Posterior vena cava (tissue), 2 donors: ENCODE results near the gene PPTC7. TPM values are rescaled to one million over a fixed set of nuclear protein-coding genes. Genes with fewer than 3 reads are reported as not detected.
"Not testable (repeated sequence)": the region's sequence is repeated elsewhere in the genome, so short reads cannot be mapped to it uniquely, and the experiment has no call there.

Source experiments
- DNase-seq: peaks from one replicate; pipeline ENCODE4 v3.0.0-alpha.2; 2020; ENCODE audit warnings: low spot score
- intact Hi-C, 2 donors: fragments of 100-400 bp; cut with DNase I; formaldehyde crosslinking; loops; one replicate each; pipeline versions ENCODE4 v1.14.1 to v1.14.2; 2022 to 2023
- total RNA-seq, 2 donors: library from RNA; stranded (reverse); fragmentation: NEBNext Ultra II Directional; extraction: Animal tissue kit (Norgen Biotek cat#: 25700); gene quantifications; one replicate each; pipeline ENCODE4 v1.2.1, GENCODE V29; 2021
- donor health status: DM: yes; HTN: yes; CAD: no.
- donor health status: DM: yes; HTN: yes; CAD: no.

PPTC7 gene
- total RNA-seq, 2 donors from 2014 or later: 21.5 to 34.5 TPM

GRCh38 chr12:110590806-110591326 lies 7.7 kb upstream of the PPTC7 start:
- intact Hi-C loops: loop anchor here in 1 of 2 donors (10.0 kb wide), 1 partner anchor 66 kb away; no protein-coding TSS in a partner anchor
- DNase-seq: no peak

GRCh38 chr12:110590059-110590458 lies 6.9 kb upstream of the PPTC7 start:
- intact Hi-C loops: loop anchor here in 1 of 2 donors (10.0 kb wide), 1 partner anchor 65 kb away; no protein-coding TSS in a partner anchor
- no peak for DNase-seq

GRCh38 chr12:110587102-110587501 lies 4.0 kb upstream of the PPTC7 start:
- DNase-seq, intact Hi-C loops: not testable (repeated sequence)

GRCh38 chr12:110585231-110585799 lies 2.2 kb upstream of the PPTC7 start:
- DNase-seq: no peak
- intact Hi-C loops: loop anchor here in 1 of 2 donors (2.0 kb wide), 1 partner anchor 27 kb away; no protein-coding TSS in a partner anchor

- intact Hi-C loops: loop anchor here in 1 of 2 donors (5.0 kb wide), 1 partner anchor 35 kb away; no protein-coding TSS in a partner anchor
- peak; percentile 92 for DNase-seq
Measured at GRCh38 chr12:110582276-110583136, 612 bp downstream of the PPTC7 start.

DNA sequence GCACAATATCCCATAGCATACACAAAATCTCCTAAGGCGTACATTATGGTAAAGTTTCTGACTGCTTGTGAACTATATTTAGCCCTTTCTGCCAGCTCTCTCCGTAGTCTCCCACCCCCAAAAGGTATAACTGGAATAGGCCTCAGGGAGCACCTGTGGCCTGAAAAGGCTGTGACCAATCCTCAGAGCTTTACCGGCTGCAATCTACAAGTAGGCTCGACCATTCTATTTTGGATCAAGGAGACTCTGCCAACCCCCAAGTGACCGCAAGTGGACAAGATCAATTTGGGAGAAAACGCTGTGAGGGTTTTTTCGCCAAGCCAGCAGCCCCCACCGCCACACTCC lies 1.2 kb downstream of the PPTC7 start:
- DNase-seq: no peak
- intact Hi-C loops: loop anchor here in 1 of 2 donors (5.0 kb wide), 1 partner anchor 35 kb away; no protein-coding TSS in a partner anchor

DNA sequence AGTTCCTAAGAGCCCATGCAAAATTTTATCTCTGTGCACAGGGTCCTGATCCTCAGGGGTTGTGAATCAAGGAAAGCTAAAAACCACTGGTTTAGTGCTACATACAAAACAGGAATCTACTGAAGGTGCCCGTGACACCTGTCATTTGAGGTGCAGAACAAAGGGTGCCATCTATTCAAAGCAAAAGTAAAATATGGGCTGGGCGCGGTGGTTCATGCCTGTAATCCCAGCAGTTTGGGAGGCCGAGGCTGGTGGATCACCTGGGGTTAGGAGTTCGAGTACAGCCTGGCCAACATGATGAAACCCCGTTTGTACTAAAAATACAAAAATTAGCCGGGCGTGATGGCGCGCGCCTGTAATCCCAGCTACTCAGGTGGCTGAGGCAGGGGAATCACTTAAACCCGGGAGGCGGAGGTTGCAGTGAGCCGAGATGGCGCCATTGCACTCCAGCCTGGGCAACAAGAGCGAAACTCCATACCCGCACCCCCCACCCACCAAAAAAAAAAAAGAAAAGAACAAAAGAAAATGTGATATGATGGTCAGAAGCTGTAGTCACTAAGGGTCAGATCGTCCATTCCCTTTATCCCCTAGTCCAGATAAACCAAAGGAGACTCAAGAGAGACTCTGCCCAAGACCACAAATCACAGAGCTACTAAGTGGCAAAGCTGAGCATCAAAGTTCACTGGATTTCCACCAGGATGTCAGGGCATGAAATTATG lies 3.4 kb downstream of the PPTC7 start:
- no peak for DNase-seq
- intact Hi-C loops: loop anchor here in 1 of 2 donors (5.0 kb wide), 1 partner anchor 32 kb away; no protein-coding TSS in a partner anchor

DNA sequence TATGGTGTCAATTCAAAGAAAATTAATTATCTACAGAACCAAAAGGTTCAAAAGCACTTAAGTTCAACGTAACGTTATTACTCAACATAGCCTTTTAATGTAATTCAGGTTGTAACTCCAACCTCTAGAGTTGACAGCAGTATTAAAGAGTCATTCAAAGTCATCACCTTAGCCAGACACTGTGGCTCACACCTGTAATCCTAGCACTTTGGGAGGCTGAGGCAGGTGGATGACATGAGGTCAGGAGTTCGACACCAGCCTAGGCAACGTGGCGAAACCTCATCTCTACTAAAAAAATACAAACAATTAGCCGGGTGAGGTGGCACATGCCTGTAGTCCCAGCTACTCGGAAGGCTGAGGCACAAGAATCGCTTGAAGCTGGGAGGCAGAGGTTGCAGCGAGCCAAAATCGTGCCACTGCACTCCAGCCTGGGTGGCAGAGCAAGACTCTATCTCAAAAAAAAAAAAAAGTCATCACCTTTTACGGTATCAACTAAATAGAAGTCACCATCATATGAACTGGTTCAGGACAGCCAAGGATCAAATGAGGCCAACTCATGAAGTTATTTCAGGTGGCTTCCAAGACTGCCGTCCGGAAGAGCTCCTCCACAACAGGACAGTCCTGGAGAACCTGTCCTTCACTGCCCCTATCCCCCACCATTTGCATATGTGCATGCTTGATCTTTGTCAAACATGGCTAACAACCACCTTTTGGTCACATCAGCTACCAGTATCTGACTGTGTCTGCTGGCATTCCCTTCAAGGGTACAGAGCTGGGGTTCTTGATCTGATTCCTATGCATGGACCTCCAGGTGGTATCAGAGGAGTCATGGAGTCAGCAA lies 4.2 kb downstream of the PPTC7 start:
- intact Hi-C loops: no loop called here
- DNase-seq: no peak

GRCh38 chr12:110577864-110578693 lies 5.0 kb downstream of the PPTC7 start:
- no peak for DNase-seq
- intact Hi-C loops: no loop called here

DNA sequence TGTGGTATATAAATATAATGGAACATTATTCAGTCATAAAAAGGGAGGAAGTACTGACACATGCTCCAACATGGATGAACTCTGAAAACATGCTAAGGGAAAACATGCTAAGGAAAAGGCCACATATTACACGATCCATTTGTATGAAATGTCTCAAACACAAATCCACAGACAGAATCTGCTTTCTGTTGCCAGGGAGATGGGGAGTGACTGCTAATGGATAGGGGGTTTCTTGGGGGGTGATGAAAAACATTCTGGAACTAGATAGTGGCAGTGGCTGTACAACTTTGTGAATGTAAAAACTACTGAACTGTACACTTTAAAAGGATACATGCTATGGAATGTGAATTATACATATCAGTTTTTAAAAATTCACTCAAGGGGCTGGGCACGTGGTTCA lies 6.6 kb downstream of the PPTC7 start:
- no peak for DNase-seq

GRCh38 chr12:110575326-110575725 lies 7.8 kb downstream of the PPTC7 start:
- DNase-seq: no peak
- intact Hi-C loops: no loop called here

More for the DNA sequence above, 6.6 kb downstream of the PPTC7 start:
- intact Hi-C loops: no loop called here

DNA sequence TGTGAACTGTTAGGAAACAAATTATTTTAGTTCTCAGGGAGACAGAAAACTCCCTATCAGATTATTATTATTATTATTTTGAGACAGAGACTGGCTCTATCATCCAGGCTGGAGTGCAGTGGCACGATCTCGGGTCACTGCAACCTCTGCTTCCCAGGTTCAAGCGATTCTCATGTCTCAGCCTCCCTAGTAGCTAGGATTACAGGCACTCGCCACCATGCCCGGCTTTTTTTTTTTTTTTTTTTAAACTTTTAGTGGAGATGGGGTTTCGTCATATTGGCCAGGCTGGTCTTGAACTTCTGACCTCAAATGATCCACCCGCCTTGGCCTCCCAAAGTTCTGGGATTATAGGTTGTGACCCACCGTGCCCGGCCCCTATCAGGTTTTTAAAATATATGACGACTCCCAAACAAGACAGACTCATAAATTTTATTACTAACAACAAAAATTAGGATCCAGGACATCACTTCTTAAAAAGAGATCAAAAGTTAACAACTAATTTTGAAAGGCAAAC lies 8.3 kb downstream of the PPTC7 start:
- intact Hi-C loops, DNase-seq: not testable (repeated sequence)

DNA sequence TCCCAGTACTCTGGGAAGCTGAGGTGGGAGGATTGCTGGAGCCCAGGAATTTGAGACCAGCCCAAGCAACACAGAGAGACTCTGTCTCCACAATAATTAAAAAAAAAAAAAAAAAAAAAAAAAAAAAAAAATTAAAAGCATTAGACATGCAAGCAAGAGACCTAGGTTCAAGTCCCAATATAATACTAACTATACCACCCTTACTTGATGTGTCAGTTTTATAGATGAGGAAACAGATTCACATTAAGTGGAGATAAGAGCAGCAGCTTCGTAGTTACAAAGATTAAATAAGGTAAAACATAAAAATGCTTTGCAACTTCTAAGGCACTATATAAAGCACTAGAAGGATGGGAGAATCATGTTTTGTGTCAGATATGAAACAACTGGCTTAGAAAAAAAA lies 9.1 kb downstream of the PPTC7 start:
- DNase-seq: no peak
- intact Hi-C loops: no loop called here

DNA sequence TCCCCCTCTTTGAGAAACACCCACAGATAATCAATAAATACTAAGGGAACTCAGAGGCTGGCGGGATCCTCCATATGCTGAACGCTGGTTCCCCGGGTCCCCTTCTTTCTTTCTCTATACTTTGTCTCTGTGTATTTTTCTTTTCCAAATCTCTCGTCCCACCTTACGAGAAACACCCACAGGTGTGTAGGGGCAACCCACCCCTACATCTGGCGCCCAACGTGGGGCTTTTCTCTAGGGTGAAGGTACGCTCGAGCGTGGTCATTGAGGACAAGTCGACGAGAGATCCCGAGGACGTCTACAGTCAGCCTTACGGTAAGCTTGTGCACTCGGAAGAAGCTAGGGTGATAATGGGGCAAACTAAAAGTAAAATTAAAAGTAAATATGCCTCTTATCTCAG lies 12.3 kb downstream of the PPTC7 start:
- DNase-seq, intact Hi-C loops: not testable (repeated sequence)

- intact Hi-C loops, DNase-seq: not testable (repeated sequence)
Measured at GRCh38 chr12:110569838-110570237, 13.3 kb downstream of the PPTC7 start.

DNA sequence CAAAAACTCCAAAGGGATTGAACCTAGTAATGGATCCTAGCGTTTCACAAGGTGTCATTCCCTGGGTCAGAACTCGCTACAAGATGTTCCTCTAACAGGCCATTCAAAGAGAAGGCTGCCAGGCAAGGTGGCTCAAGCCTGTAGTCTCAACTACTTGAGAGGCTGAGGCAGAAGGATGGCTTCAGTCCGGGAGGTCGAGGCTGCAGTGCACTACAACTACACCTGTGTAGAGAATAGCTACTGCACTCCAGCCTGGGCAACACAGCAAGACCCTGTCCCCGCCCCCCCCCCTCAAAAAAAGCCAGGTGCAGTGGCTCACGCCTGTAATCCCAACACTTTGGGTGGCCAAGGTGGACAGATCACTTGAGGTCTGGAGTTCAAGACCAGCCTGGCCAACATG lies 14.4 kb downstream of the PPTC7 start:
- no peak for DNase-seq
- intact Hi-C loops: no loop called here

- DNase-seq: no peak
- intact Hi-C loops: no loop called here
Measured at GRCh38 chr12:110566993-110567392, 16.1 kb downstream of the PPTC7 start.
